ENCODE data around the gene DDRGK1.

Gene DDRGK1

GRCh38 chr20:3150908-3151307 lies 53.6 kb downstream of the DDRGK1 start:
- Histone ChIP-seq H2AFZ (ENCODE audit: low read length) (no peak overlapping the region), H3K9me3 (ENCODE audit: low read length) (no peaks in the 10 kb centered on the region), H3K9ac (ENCODE audit: low read length) (no peak overlapping the region), H3K36me3 (ENCODE audit: insufficient read depth, low read length) (peaks cover 50% of the 10 kb centered on the region), H3K79me2 (ENCODE audit: insufficient read depth, low read length) (peaks cover 53% of the 10 kb centered on the region), H3K9me2 (ENCODE audit: low read depth, low read length) (no peaks in the 10 kb centered on the region), H3K4me3 (ENCODE audit: low read depth, low read length, poor library complexity, severe bottlenecking) (no peak overlapping the region), H3K4me1 (ENCODE audit: insufficient read depth, low read length, severe bottlenecking) (peaks cover 7% of the 10 kb centered on the region), H3K27me3 (ENCODE audit: insufficient read depth, low read length) (no peaks in the 10 kb centered on the region), H4K20me1 (ENCODE audit: insufficient read depth, low read length) (no peaks in the 10 kb centered on the region; the same call in 1 of the 2 replicates), H3K4me2 (ENCODE audit: low read length) (no peak overlapping the region), H3K27ac (ENCODE audit: low read depth, low read length, poor library complexity, severe bottlenecking) (no peak overlapping the region), H3F3A (ENCODE audit: insufficient read depth, low read length) (no peaks in the 10 kb centered on the region)
- TF ChIP-seq CTCF (IDR thresholded peaks at IDR 0.05; ENCODE audit: low read length), result no peak
- no peak for TF ChIP-seq EZH2 (IDR thresholded peaks at IDR 0.05; ENCODE audit: borderline replicate concordance, low read length)

DNA sequence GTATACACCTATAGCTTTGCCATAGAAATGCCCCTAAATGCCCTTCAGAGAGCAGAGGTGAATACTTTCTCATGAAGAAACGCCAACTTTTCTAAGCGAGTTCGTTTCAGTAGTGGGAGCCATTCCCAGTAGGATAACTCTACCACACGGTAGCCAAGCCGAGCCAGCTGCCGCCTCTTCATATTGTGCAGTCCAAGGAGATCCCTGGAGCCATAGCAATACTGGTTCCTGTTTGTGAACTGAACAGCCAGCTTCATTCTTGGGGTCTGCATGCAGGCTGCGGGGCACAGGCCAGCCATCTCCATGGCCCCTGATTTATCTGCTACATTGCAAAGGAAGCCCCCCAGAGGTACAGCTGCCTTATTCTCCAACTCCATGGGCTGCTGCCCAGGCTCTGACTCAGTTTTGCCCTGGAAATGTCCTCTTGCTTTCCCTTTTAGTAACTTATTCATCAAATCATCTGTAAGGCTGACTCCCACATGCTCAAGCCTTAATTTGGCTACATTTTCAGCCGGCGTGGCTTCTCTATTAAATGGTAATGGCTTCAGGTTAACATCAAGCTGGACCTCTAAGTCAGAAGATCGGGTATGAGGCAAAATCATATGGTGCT lies 57.6 kb downstream of the DDRGK1 start:
- no peaks in the 10 kb centered on the region for H3F3A ChIP-seq (ENCODE audit: insufficient read depth, low read length)
- H3K36me3 ChIP-seq (ENCODE audit: insufficient read depth, low read length), result peaks cover 50% of the 10 kb centered on the region
- no peaks in the 10 kb centered on the region for H3K9me2 ChIP-seq (ENCODE audit: low read depth, low read length)
- H3K9me3 ChIP-seq (ENCODE audit: low read length), result no peaks in the 10 kb centered on the region
- peaks cover 28% of the 10 kb centered on the region; the same call in 1 of the 2 replicates for H3K79me2 ChIP-seq (ENCODE audit: insufficient read depth, low read length)
- H3K9ac ChIP-seq (ENCODE audit: low read length), result no peak overlapping the region
- no peak overlapping the region for H3K27ac ChIP-seq (ENCODE audit: low read depth, low read length, poor library complexity, severe bottlenecking)
- no peak overlapping the region for H2AFZ ChIP-seq (ENCODE audit: low read length)
- TF ChIP-seq EZH2 (IDR thresholded peaks at IDR 0.05; ENCODE audit: borderline replicate concordance, low read length), result no peak
- H3K4me2 ChIP-seq (ENCODE audit: low read length), result no peak overlapping the region
- no peaks in the 10 kb centered on the region for H3K4me1 ChIP-seq (ENCODE audit: insufficient read depth, low read length, severe bottlenecking)
- H3K4me3 ChIP-seq (ENCODE audit: low read depth, low read length, poor library complexity, severe bottlenecking), result no peak overlapping the region
- no peaks in the 10 kb centered on the region for H3K27me3 ChIP-seq (ENCODE audit: insufficient read depth, low read length)
- H4K20me1 ChIP-seq (ENCODE audit: insufficient read depth, low read length), result no peaks in the 10 kb centered on the region; the same call in 1 of the 2 replicates

DNA sequence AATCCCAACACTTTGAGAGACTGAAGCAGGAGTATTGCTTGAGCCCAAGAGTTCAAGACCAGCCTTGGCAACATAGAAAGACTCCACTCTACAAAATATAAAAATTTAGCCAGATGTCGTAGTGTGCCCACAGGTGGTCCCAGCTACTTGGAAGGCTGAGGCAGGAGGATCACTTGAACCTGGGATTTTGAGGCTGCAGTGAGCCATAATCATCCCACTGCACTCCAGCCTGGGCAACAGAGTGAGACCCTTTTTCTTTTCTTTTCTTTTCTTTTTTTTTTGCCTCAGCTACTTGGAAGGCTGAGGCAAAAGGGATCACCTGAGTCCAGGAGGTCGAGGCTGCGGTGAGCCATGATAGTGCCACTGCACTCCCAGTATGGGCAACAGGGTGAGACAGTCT lies 62.7 kb downstream of the DDRGK1 start:
- Histone ChIP-seq H3K79me2 (ENCODE audit: insufficient read depth, low read length) (0 out of 2 replicates have a peak, but pooled peaks cover 4% of the 10 kb centered on the region), H3K9me2 (ENCODE audit: low read depth, low read length) (no peaks in the 10 kb centered on the region), H3K36me3 (ENCODE audit: insufficient read depth, low read length) (peaks cover 19% of the 10 kb centered on the region), H2AFZ (ENCODE audit: low read length) (no peak overlapping the region), H3K9ac (ENCODE audit: low read length) (no peak overlapping the region), H3K4me2 (ENCODE audit: low read length) (no peak overlapping the region), H3K9me3 (ENCODE audit: low read length) (no peaks in the 10 kb centered on the region), H3F3A (ENCODE audit: insufficient read depth, low read length) (no peaks in the 10 kb centered on the region), H3K27me3 (ENCODE audit: insufficient read depth, low read length) (no peaks in the 10 kb centered on the region), H3K27ac (ENCODE audit: low read depth, low read length, poor library complexity, severe bottlenecking) (no peak overlapping the region), H3K4me3 (ENCODE audit: low read depth, low read length, poor library complexity, severe bottlenecking) (no peak overlapping the region), H4K20me1 (ENCODE audit: insufficient read depth, low read length) (no peaks in the 10 kb centered on the region), H3K4me1 (ENCODE audit: insufficient read depth, low read length, severe bottlenecking) (no peaks in the 10 kb centered on the region)
- TF ChIP-seq CTCF (IDR thresholded peaks at IDR 0.05; ENCODE audit: low read length) (no peak), EZH2 (IDR thresholded peaks at IDR 0.05; ENCODE audit: borderline replicate concordance, low read length) (no peak)

Data from OCI-LY1 (cell line).